Activated CD4-positive, CD25-positive, alpha-beta regulatory T cell treated with anti-CD3 and anti-CD28 coated beads, Interleukin-2, amount 50 U/mL, for 72 hours (primary cell): ENCODE data around the gene CALR3.
"Not testable (repeated sequence)": the region's sequence is repeated elsewhere in the genome, so short reads cannot be mapped to it uniquely, and the experiment has no call there.

Experiments
- DNase-seq: peaks from one replicate; pipeline ENCODE4 v3.0.0; 2021

Gene CALR3

GRCh38 chr19:16482745-16483144, 13.2 kb downstream of the CALR3 start:
- no peak for DNase-seq

- no peak for DNase-seq
These were observed 18.7 kb downstream of the CALR3 start for GRCh38 chr19:16477311-16477710.

- no peak for DNase-seq
These were observed 19.6 kb downstream of the CALR3 start for GRCh38 chr19:16476401-16476800.

- DNase-seq, result no peak
These were observed 22.0 kb downstream of the CALR3 start for GRCh38 chr19:16473875-16474392.

GRCh38 chr19:16472992-16473391, 23.0 kb downstream of the CALR3 start:
- no peak for DNase-seq

- not testable (repeated sequence) for DNase-seq
These were observed 23.4 kb downstream of the CALR3 start for GRCh38 chr19:16472559-16472899.

- no peak for DNase-seq
These were observed 24.8 kb downstream of the CALR3 start for GRCh38 chr19:16470911-16471811.

- DNase-seq, result no peak
These were observed 25.4 kb downstream of the CALR3 start for GRCh38 chr19:16470541-16470910.

- DNase-seq, result no peak
These were observed 28.4 kb downstream of the CALR3 start for GRCh38 chr19:16467581-16467980.

- DNase-seq, result not testable (repeated sequence)
These were observed 29.1 kb downstream of the CALR3 start for GRCh38 chr19:16466802-16467427.

- no peak for DNase-seq
These were observed 30.7 kb downstream of the CALR3 start for GRCh38 chr19:16465239-16465638.

GRCh38 chr19:16463991-16464575, 31.9 kb downstream of the CALR3 start:
- no peak for DNase-seq

- DNase-seq, result no peak
These were observed 32.5 kb downstream of the CALR3 start for GRCh38 chr19:16463341-16463990.

GRCh38 chr19:16462757-16463250, 33.2 kb downstream of the CALR3 start:
- DNase-seq, result no peak

- no peak for DNase-seq
These were observed 34.3 kb downstream of the CALR3 start for GRCh38 chr19:16461630-16462051.

GRCh38 chr19:16460454-16460853, 35.5 kb downstream of the CALR3 start:
- DNase-seq, result no peak

- no peak for DNase-seq
These were observed 36.3 kb downstream of the CALR3 start for GRCh38 chr19:16459680-16460079.

- DNase-seq, result no peak
These were observed 37.3 kb downstream of the CALR3 start for GRCh38 chr19:16458391-16459341.

- no peak for DNase-seq
These were observed 38.0 kb downstream of the CALR3 start for GRCh38 chr19:16457954-16458331.

- DNase-seq, result no peak
These were observed 38.6 kb downstream of the CALR3 start for GRCh38 chr19:16457195-16457953.

- no peak for DNase-seq
These were observed 39.2 kb downstream of the CALR3 start for GRCh38 chr19:16456652-16457194.
